NB4 (cell line): ENCODE data around the gene CD8B.
A peak's percentile ranks its signal among the peaks of the same experiment; 100 is the strongest.

ENCODE experiments used
- DNase-seq: peaks from one replicate; pipeline ENCODE4 v3.0.0; 2010; ENCODE audit warnings: low read depth
- H3K4me3 ChIP-seq: one replicate; pipeline ENCODE4 v1.5.1; 2011; ENCODE audit warnings: mild to moderate bottlenecking, low read depth, low read length, moderate library complexity
- CTCF ChIP-seq: IDR thresholded peaks from one replicate; pipeline ENCODE4 v1.5.1; 2012; ENCODE audit warnings: low read depth, low read length
- MAX ChIP-seq: IDR thresholded peaks from 2 replicates; pipeline ENCODE4 v1.6.1; 2011; ENCODE audit warnings: low read depth, low read length
- MYC ChIP-seq: IDR thresholded peaks from 2 replicates; pipeline ENCODE4 v1.6.1; 2011; ENCODE audit warnings: low read depth, low read length
- POLR2A ChIP-seq: IDR thresholded peaks from 2 replicates; pipeline ENCODE4 v1.6.1; 2011; ENCODE audit warnings: mild to moderate bottlenecking; ENCODE audit not compliant: insufficient read length; ENCODE audit errors: extremely low read depth

CD8B gene

GRCh38 chr2:86781363-86781762 lies 80.3 kb downstream of the CD8B start:
- TF ChIP-seq CTCF (no peak), MAX (no peak), POLR2A (no peak), MYC (no peak)
- DNase-seq = no peak
- no peak overlapping the region for H3K4me3 ChIP-seq

- no peak for DNase-seq
- TF ChIP-seq MAX (no peak), POLR2A (no peak), MYC (no peak), CTCF (no peak)
- no peak overlapping the region for H3K4me3 ChIP-seq
Observed at GRCh38 chr2:86779971-86780370, 81.7 kb downstream of the CD8B start.

GRCh38 chr2:86778957-86779356 lies 82.7 kb downstream of the CD8B start:
- TF ChIP-seq POLR2A = no peak
- TF ChIP-seq CTCF = no peak
- TF ChIP-seq MYC = no peak
- TF ChIP-seq MAX = no peak
- no peak overlapping the region for H3K4me3 ChIP-seq
- DNase-seq = peak; percentile 12

GRCh38 chr2:86776532-86776931 lies 85.2 kb downstream of the CD8B start:
- H3K4me3 ChIP-seq = no peak overlapping the region
- no peak for DNase-seq
- no peak for TF ChIP-seq CTCF
- TF ChIP-seq MYC = no peak
- no peak for TF ChIP-seq POLR2A
- no peak for TF ChIP-seq MAX

- no peak for TF ChIP-seq CTCF
- no peak for TF ChIP-seq MYC
- no peak for TF ChIP-seq POLR2A
- no peak for TF ChIP-seq MAX
- DNase-seq = no peak
Observed at GRCh38 chr2:86775338-86775737, 86.3 kb downstream of the CD8B start.

GRCh38 chr2:86774862-86775261 lies 86.8 kb downstream of the CD8B start:
- DNase-seq = no peak
- no peak overlapping the region for H3K4me3 ChIP-seq
- TF ChIP-seq CTCF = no peak
- no peak for TF ChIP-seq MYC
- no peak for TF ChIP-seq POLR2A
- TF ChIP-seq MAX = no peak

More at GRCh38 chr2:86775338-86775737, 86.3 kb downstream of the CD8B start:
- H3K4me3 ChIP-seq = no peak overlapping the region
